Esophagus squamous epithelium (tissue), 4 donors: ENCODE measurements around the gene MTHFSD.

Experiments
- POLR2A ChIP-seq, 4 donors: fragments of 450-650 bp; IDR thresholded peaks; one replicate each; pipeline ENCODE4 v1.6.1; 2017; ENCODE audit warnings: antibody characterized with exemption in 4 of 4, mild to moderate bottlenecking in 4 of 4, moderate library complexity in 3 of 4
- TF ChIP-seq, protein P1 (sequence below), 6 experiments: fragments of 450-650 bp in 4 of 6; fragments of 200-600 bp in 2 of 6; sonication (generic) in 2 of 6; IDR thresholded peaks; one replicate each; pipeline ENCODE4 v1.5.1; 2016 to 2019; ENCODE audit warnings: antibody characterized with exemption in 6 of 6, mild to moderate bottlenecking in 4 of 6, moderate library complexity in 4 of 6

DNA sequence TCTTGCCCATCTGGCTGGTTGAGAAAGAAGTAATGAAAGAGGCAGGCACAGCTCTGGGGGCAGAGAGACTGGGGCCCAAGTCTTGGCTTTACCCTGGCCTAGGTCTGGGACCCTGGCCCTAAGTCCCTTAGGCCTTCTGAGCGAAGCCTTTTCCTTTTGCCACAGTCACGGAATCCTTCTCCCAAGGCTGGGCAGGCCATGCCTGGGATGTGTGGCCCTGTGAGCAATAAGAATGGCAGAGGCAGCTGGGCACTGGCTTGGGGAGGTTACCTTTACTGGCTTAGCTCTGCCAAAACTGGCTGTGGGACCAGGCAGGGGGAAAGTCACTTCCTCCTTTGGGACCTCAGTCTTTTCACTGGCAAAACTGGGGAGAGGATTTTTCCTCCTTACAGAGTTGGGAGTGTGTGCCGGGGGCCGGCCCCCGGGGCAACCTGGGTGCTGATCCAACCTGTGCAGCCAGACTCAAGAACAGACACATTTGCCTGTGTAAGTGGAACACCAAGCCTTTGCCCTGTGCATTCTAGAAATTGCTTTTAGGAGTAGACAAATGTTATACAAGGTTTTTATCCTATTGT lies 31.8 kb downstream of the MTHFSD start:
- TF ChIP-seq, protein P1, sequence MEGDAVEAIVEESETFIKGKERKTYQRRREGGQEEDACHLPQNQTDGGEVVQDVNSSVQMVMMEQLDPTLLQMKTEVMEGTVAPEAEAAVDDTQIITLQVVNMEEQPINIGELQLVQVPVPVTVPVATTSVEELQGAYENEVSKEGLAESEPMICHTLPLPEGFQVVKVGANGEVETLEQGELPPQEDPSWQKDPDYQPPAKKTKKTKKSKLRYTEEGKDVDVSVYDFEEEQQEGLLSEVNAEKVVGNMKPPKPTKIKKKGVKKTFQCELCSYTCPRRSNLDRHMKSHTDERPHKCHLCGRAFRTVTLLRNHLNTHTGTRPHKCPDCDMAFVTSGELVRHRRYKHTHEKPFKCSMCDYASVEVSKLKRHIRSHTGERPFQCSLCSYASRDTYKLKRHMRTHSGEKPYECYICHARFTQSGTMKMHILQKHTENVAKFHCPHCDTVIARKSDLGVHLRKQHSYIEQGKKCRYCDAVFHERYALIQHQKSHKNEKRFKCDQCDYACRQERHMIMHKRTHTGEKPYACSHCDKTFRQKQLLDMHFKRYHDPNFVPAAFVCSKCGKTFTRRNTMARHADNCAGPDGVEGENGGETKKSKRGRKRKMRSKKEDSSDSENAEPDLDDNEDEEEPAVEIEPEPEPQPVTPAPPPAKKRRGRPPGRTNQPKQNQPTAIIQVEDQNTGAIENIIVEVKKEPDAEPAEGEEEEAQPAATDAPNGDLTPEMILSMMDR (IDR thresholded peaks at IDR 0.05) = no peak
- TF ChIP-seq POLR2A (IDR thresholded peaks at IDR 0.05) = no peak
